HepG2 (cell line): ENCODE results near the gene SIRT7. TPM values are rescaled to one million over a fixed set of nuclear protein-coding genes. Genes with fewer than 3 reads are reported as not detected.

Experiments used
- FOXA3 ChIP-seq: IDR thresholded peaks from 2 replicates; pipeline ENCODE4 v1.6.1; 2016; ENCODE audit warnings: missing genetic modification reagents, missing compliant biosample characterization
- HDAC2 ChIP-seq: sonication (generic); formaldehyde crosslinking; IDR thresholded peaks from 2 replicates; pipeline ENCODE4 v1.4.0; 2020; ENCODE audit warnings: missing genetic modification reagents
- MLXIP ChIP-seq: sonication (generic); formaldehyde crosslinking; IDR thresholded peaks from 2 replicates; pipeline ENCODE4 v1.9.0; 2021; ENCODE audit warnings: missing genetic modification reagents, borderline replicate concordance
- MTA3 ChIP-seq: sonication (generic); formaldehyde crosslinking; IDR thresholded peaks from 2 replicates; pipeline ENCODE4 v1.4.0; 2020; ENCODE audit warnings: missing genetic modification reagents
- NAIF1 ChIP-seq: sonication (generic); formaldehyde crosslinking; IDR thresholded peaks from 2 replicates; pipeline ENCODE4 v1.5.0; 2020; ENCODE audit warnings: mild to moderate bottlenecking, missing genetic modification reagents, borderline replicate concordance
- PBX2 ChIP-seq: IDR thresholded peaks from 2 replicates; pipeline ENCODE4 v1.6.1; 2016; ENCODE audit warnings: control low read depth
- PRDM10 ChIP-seq: sonication (generic); formaldehyde crosslinking; IDR thresholded peaks from 2 replicates; pipeline ENCODE4 v1.4.0; 2020; ENCODE audit warnings: low read depth, missing genetic modification reagents
- SIN3B ChIP-seq: fragments of 150-350 bp; IDR thresholded peaks from 2 replicates; pipeline ENCODE4 v1.6.1; 2014; ENCODE audit warnings: low read length
- TBX2 ChIP-seq: sonication (generic); formaldehyde crosslinking; IDR thresholded peaks from 2 replicates; pipeline ENCODE4 v1.5.0; 2020; ENCODE audit warnings: missing genetic modification reagents, mild to moderate bottlenecking, borderline replicate concordance
- ZBTB20 ChIP-seq: sonication (generic); formaldehyde crosslinking; IDR thresholded peaks from 2 replicates; pipeline ENCODE4 v1.8.1; 2023; ENCODE audit warnings: missing genetic modification reagents, low read depth, mild to moderate bottlenecking, borderline replicate concordance
- ZKSCAN8 ChIP-seq: IDR thresholded peaks from 2 replicates; pipeline ENCODE4 v1.6.1; 2016; ENCODE audit warnings: borderline replicate concordance, missing genetic modification reagents, missing compliant biosample characterization
- ZMAT3 ChIP-seq: sonication (generic); formaldehyde crosslinking; conservative IDR thresholded peaks from 2 replicates; pipeline ENCODE4 v1.7.0; 2021; ENCODE audit warnings: missing genetic modification reagents
- ZNF362 ChIP-seq: sonication (generic); formaldehyde crosslinking; IDR thresholded peaks from 2 replicates; pipeline ENCODE4 v1.4.0; 2020; ENCODE audit warnings: missing genetic modification reagents, mild to moderate bottlenecking, borderline replicate concordance
- ZNF446 ChIP-seq: sonication (generic); formaldehyde crosslinking; IDR thresholded peaks from 2 replicates; pipeline ENCODE4 v1.5.0; 2020; ENCODE audit warnings: mild to moderate bottlenecking, missing genetic modification reagents
- ZNF576 ChIP-seq: sonication (generic); formaldehyde crosslinking; IDR thresholded peaks from 2 replicates; pipeline ENCODE4 v1.4.0; 2020; ENCODE audit warnings: mild to moderate bottlenecking, missing genetic modification reagents
- ZNF605 ChIP-seq: sonication (generic); formaldehyde crosslinking; IDR thresholded peaks from 2 replicates; pipeline ENCODE4 v1.8.0; 2022; ENCODE audit warnings: mild to moderate bottlenecking, missing genetic modification reagents
- ZNF616 ChIP-seq: sonication (generic); formaldehyde crosslinking; IDR thresholded peaks from 2 replicates; pipeline ENCODE4 v1.5.0; 2020; ENCODE audit warnings: low read depth, mild to moderate bottlenecking, missing genetic modification reagents
- ZNF792 ChIP-seq: IDR thresholded peaks from 2 replicates; pipeline ENCODE4 v1.6.1; 2016
- ZSCAN29 ChIP-seq: sonication (generic); formaldehyde crosslinking; conservative IDR thresholded peaks from 2 replicates; pipeline ENCODE4 v1.4.0; 2020; ENCODE audit warnings: mild to moderate bottlenecking, missing genetic modification reagents
- polyA plus RNA-seq, 8 experiments: library from polyadenylated mRNA; depleted of rRNA in 3 of 8; stranded (reverse) in 7 of 8; unstranded in 1 of 8; fragments of >200 nt; fragmentation: Illumina TruSeq in 4 of 8; extraction: Trizol in 4 of 8; gene quantifications; 2 replicates each; pipeline versions ENCODE4 v1.2.1 to v1.2.3, GENCODE V29; 2011 to 2016; ENCODE audit warnings: low read depth in 4 of 8, missing spikeins in 1 of 8, mixed read lengths in 1 of 8; ENCODE audit not compliant: insufficient read depth in 1 of 8
- total RNA-seq, 5 experiments: library from RNA; depleted of rRNA; stranded (reverse); fragments of >200 nt; fragmentation: Illumina TruSeq; extraction: Trizol; gene quantifications; 2 replicates each; pipeline ENCODE4 v1.2.3, GENCODE V29; 2016; ENCODE audit warnings: low read depth in 1 of 5

SIRT7 gene
- total and polyA plus RNA-seq, 2 of the 13 experiments (the other 11 are each of a cell fraction or from before 2014, with no cell fraction given), result 8.3 to 24.8 TPM

GRCh38 chr17:81924557-81925532, 6.9 kb upstream of the SIRT7 start (continued):
- TF ChIP-seq MLXIP (CRISPR knock-in tag) (no peak), ZNF446 (CRISPR knock-in tag) (no peak), TBX2 (CRISPR knock-in tag) (no peak), ZMAT3 (CRISPR knock-in tag) (no peak; the same call in 1 of the 2 replicates), SIN3B (no peak), ZNF576 (CRISPR knock-in tag) (no peak), HDAC2 (no peak), ZNF362 (CRISPR knock-in tag) (no peak), FOXA3 (no peak), MTA3 (no peak), ZKSCAN8 (CRISPR knock-in tag) (no peak), ZNF605 (CRISPR knock-in tag) (0 out of 2 replicates have a peak, but pooled peaks have one; percentile 14), ZNF616 (no peak), ZSCAN29 (no peak), ZNF792 (CRISPR knock-in tag) (no peak), PBX2 (CRISPR knock-in tag) (no peak), ZBTB20 (CRISPR knock-in tag) (no peak), NAIF1 (CRISPR knock-in tag) (no peak), PRDM10 (no peak)
